Measurements from ENCODE around the gene PLCB1.

Gene PLCB1

GRCh38 chr20:8534368-8535160 is 402.5 kb downstream of the PLCB1 start:
- no peak overlapping the region for H3K4me3 ChIP-seq (ENCODE audit: low read depth, low read length)
- DNase-seq (ENCODE audit: low read depth): no peak
- TF ChIP-seq MAX (IDR thresholded peaks at IDR 0.05; ENCODE audit: low read depth, low read length) (no peak), CTCF (IDR thresholded peaks at IDR 0.05; ENCODE audit: low read depth, low read length) (no peak), MYC (IDR thresholded peaks at IDR 0.05; ENCODE audit: low read depth, low read length) (no peak), POLR2A (IDR thresholded peaks at IDR 0.05; ENCODE audit: extremely low read depth, insufficient read length) (no peak)

- no peak overlapping the region for H3K4me3 ChIP-seq (ENCODE audit: low read depth, low read length)
- DNase-seq (ENCODE audit: low read depth): peak; percentile 42
- no peak for TF ChIP-seq MYC (IDR thresholded peaks at IDR 0.05; ENCODE audit: low read depth, low read length)
- peak; percentile 78 for TF ChIP-seq CTCF (IDR thresholded peaks at IDR 0.05; ENCODE audit: low read depth, low read length)
- TF ChIP-seq MAX (IDR thresholded peaks at IDR 0.05; ENCODE audit: low read depth, low read length): no peak
- TF ChIP-seq POLR2A (IDR thresholded peaks at IDR 0.05; ENCODE audit: extremely low read depth, insufficient read length): no peak
Observed at GRCh38 chr20:8535403-8536261, 403.6 kb downstream of the PLCB1 start.

- no peak overlapping the region for H3K4me3 ChIP-seq (ENCODE audit: low read depth, low read length)
- TF ChIP-seq MAX (IDR thresholded peaks at IDR 0.05; ENCODE audit: low read depth, low read length): no peak
- no peak for TF ChIP-seq MYC (IDR thresholded peaks at IDR 0.05; ENCODE audit: low read depth, low read length)
- TF ChIP-seq CTCF (IDR thresholded peaks at IDR 0.05; ENCODE audit: low read depth, low read length): no peak
- TF ChIP-seq POLR2A (IDR thresholded peaks at IDR 0.05; ENCODE audit: extremely low read depth, insufficient read length): no peak
- no peak for DNase-seq (ENCODE audit: low read depth)
Observed at GRCh38 chr20:8536262-8536618, 404.2 kb downstream of the PLCB1 start.

- TF ChIP-seq CTCF (IDR thresholded peaks at IDR 0.05; ENCODE audit: low read depth, low read length): no peak
- TF ChIP-seq POLR2A (IDR thresholded peaks at IDR 0.05; ENCODE audit: extremely low read depth, insufficient read length): no peak
- TF ChIP-seq MYC (IDR thresholded peaks at IDR 0.05; ENCODE audit: low read depth, low read length): no peak
- no peak for TF ChIP-seq MAX (IDR thresholded peaks at IDR 0.05; ENCODE audit: low read depth, low read length)
- no peak overlapping the region for H3K4me3 ChIP-seq (ENCODE audit: low read depth, low read length)
- no peak for DNase-seq (ENCODE audit: low read depth)
Observed at GRCh38 chr20:8540466-8540865, 408.4 kb downstream of the PLCB1 start.

GRCh38 chr20:8542110-8542486 is 410.0 kb downstream of the PLCB1 start:
- H3K4me3 ChIP-seq (ENCODE audit: low read depth, low read length): no peak overlapping the region
- DNase-seq (ENCODE audit: low read depth): no peak
- TF ChIP-seq CTCF (IDR thresholded peaks at IDR 0.05; ENCODE audit: low read depth, low read length) (no peak), MAX (IDR thresholded peaks at IDR 0.05; ENCODE audit: low read depth, low read length) (no peak), MYC (IDR thresholded peaks at IDR 0.05; ENCODE audit: low read depth, low read length) (no peak), POLR2A (IDR thresholded peaks at IDR 0.05; ENCODE audit: extremely low read depth, insufficient read length) (no peak)
